Cardiac fibroblast (primary cell): Measurements from ENCODE around the gene FITM1.

Source experiments
- DNase-seq, 2 donors: peaks; one replicate each; pipeline versions ENCODE4 v3.0.0 to v3.0.0-alpha.2; 2010; ENCODE audit warnings: low read depth in 2 of 2
- H3K4me3 ChIP-seq, 2 donors: replicated peaks in 1 of 2; 1 replicate in 1 of 2; 2 replicates in 1 of 2; pipeline ENCODE4 v1.5.1; 2011; ENCODE audit warnings: low read depth in 2 of 2, low read length in 2 of 2, mild to moderate bottlenecking in 2 of 2, moderate library complexity in 1 of 2
- CTCF ChIP-seq: IDR thresholded peaks from one replicate; pipeline ENCODE4 v1.5.1; 2011; ENCODE audit warnings: low read depth, mild to moderate bottlenecking, low read length, inconsistent platforms

Gene FITM1

GRCh38 chr14:24160850-24161804 is 30.7 kb downstream of the FITM1 start, which contains the start of gene IRF9:
TSS of gene IRF9 (plus strand) at chr14:24161265. CDS start at chr14:24162145, 880 bp downstream.
- DNase-seq: peak; percentile 96
- peak within 1 kb of the TSS; percentile 58 to 67 for H3K4me3 ChIP-seq
- peak; percentile 93 for TF ChIP-seq CTCF

GRCh38 chr14:24162093-24162492 is 31.6 kb downstream of the FITM1 start:
- peak; percentile 33 to 46 for DNase-seq
- H3K4me3 ChIP-seq: peak overlapping the region; percentile 58 to 67
- no peak for TF ChIP-seq CTCF

- H3K4me3 ChIP-seq: no peak overlapping the region
- TF ChIP-seq CTCF: no peak
- DNase-seq: no peak
These were observed 34.1 kb downstream of the FITM1 start for GRCh38 chr14:24164518-24164991.

- DNase-seq: no peak
- H3K4me3 ChIP-seq: no peak overlapping the region
- no peak for TF ChIP-seq CTCF
These were observed 35.3 kb downstream of the FITM1 start for GRCh38 chr14:24165785-24166184.

GRCh38 chr14:24167469-24168114 is 37.1 kb downstream of the FITM1 start:
- no peak for TF ChIP-seq CTCF
- no peak for DNase-seq
- no peak overlapping the region for H3K4me3 ChIP-seq

GRCh38 chr14:24171422-24172260 is 41.2 kb downstream of the FITM1 start, which contains the start of gene REC8:
TSS of gene REC8 (plus strand) at chr14:24172080. CDS start at chr14:24172553, 473 bp downstream.
- peak in 1 of 2 donors; percentile 88 for DNase-seq
- TF ChIP-seq CTCF: no peak
- H3K4me3 ChIP-seq: peak within 1 kb of the TSS in 1 of 2 donors; percentile 44
